ENCODE measurements around the gene HPCAL4. TPM values are rescaled to one million over a fixed set of nuclear protein-coding genes. Genes with fewer than 3 reads are reported as not detected.

Gene HPCAL4
- total and polyA plus RNA-seq, 10 of the 15 experiments (the other 5 are each of a cell fraction or from before 2014, with no cell fraction given): 0.05 to 0.18 (median 0.06) TPM; not detected in 5

DNA sequence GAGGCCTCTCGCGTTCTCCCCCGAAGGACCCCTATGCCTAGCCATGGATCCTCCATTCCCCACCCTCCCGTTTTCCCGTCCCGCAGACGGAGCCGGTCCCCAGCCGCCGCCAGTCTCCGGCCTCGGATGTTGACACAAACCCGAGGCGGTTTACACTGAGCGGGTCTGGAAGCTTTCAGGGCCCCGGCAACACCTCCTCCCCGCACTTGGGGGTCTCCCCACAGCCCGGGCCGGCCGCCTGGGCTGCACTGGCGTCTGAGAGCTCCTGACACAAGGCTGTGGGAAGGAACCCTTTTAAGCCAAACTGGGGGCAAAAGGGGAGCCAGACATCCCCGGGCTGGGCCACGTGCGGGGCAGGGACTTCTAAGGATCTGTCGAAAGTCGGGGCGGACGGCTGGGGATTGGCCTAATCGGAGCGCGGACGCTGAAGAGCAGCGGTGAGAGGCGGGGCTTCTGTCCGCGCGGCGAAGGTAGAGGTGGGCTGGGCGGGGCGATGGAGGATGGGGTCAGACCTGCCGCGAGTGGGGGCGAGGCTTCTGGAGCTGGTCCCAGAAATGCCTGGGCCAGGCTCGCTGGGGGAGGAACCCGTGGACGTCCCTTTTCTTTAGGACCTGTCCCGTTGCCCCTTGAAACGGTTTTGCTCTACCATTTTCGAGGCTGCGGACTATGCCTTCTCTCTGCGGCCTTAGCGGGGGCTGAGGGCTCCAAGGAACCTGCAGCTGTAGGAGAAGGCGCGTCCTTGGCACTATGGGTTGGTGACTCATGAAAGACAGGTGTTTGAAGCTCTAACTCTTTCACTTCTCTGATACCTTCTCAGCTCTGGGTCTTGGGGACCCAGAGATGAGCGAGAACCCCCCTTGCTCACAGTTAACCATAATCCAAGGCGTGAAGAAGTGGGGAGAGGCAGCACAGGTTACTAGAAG lies 1.2 kb upstream of the HPCAL4 start:
- WGBS (ENCODE audit: insufficient coverage, insufficient replicate concordance, low lambda C conversion rate, missing lambda C conversion rate): 18% methylated on average over 48 of the region's 56 CpGs
- TF ChIP-seq CEBPB (IDR thresholded peaks at IDR 0.05; ENCODE audit: borderline replicate concordance in 1 of 2, low read depth in 2 of 2, low read length in 2 of 2): no peak
- TF ChIP-seq, protein P1, sequence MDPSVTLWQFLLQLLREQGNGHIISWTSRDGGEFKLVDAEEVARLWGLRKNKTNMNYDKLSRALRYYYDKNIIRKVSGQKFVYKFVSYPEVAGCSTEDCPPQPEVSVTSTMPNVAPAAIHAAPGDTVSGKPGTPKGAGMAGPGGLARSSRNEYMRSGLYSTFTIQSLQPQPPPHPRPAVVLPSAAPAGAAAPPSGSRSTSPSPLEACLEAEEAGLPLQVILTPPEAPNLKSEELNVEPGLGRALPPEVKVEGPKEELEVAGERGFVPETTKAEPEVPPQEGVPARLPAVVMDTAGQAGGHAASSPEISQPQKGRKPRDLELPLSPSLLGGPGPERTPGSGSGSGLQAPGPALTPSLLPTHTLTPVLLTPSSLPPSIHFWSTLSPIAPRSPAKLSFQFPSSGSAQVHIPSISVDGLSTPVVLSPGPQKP (IDR thresholded peaks at IDR 0.05; ENCODE audit: low read depth, low read length): no peak
- TF ChIP-seq TCF12 (IDR thresholded peaks at IDR 0.05; ENCODE audit: low read depth, low read length): no peak
- no peak for TF ChIP-seq TARDBP (IDR thresholded peaks at IDR 0.05; ENCODE audit: borderline replicate concordance)
- TF ChIP-seq, protein P2, sequence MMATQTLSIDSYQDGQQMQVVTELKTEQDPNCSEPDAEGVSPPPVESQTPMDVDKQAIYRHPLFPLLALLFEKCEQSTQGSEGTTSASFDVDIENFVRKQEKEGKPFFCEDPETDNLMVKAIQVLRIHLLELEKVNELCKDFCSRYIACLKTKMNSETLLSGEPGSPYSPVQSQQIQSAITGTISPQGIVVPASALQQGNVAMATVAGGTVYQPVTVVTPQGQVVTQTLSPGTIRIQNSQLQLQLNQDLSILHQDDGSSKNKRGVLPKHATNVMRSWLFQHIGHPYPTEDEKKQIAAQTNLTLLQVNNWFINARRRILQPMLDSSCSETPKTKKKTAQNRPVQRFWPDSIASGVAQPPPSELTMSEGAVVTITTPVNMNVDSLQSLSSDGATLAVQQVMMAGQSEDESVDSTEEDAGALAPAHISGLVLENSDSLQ (IDR thresholded peaks at IDR 0.05): no peak
- no peak for TF ChIP-seq HCFC1 (IDR thresholded peaks at IDR 0.05; ENCODE audit: low read length)
- TF ChIP-seq, protein P3, sequence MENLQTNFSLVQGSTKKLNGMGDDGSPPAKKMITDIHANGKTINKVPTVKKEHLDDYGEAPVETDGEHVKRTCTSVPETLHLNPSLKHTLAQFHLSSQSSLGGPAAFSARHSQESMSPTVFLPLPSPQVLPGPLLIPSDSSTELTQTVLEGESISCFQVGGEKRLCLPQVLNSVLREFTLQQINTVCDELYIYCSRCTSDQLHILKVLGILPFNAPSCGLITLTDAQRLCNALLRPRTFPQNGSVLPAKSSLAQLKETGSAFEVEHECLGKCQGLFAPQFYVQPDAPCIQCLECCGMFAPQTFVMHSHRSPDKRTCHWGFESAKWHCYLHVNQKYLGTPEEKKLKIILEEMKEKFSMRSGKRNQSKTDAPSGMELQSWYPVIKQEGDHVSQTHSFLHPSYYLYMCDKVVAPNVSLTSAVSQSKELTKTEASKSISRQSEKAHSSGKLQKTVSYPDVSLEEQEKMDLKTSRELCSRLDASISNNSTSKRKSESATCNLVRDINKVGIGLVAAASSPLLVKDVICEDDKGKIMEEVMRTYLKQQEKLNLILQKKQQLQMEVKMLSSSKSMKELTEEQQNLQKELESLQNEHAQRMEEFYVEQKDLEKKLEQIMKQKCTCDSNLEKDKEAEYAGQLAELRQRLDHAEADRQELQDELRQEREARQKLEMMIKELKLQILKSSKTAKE (IDR thresholded peaks at IDR 0.05; ENCODE audit: low read depth, poor library complexity, severe bottlenecking): no peak
- TF ChIP-seq LARP7 (IDR thresholded peaks at IDR 0.05): no peak
- no peak for TF ChIP-seq CBX3 (IDR thresholded peaks at IDR 0.05; ENCODE audit: borderline replicate concordance, low read depth)
- TF ChIP-seq GABPA (IDR thresholded peaks at IDR 0.05; ENCODE audit: low read depth): no peak
- no peak for TF ChIP-seq KLF5 (IDR thresholded peaks at IDR 0.05; ENCODE audit: partially characterized antibody)
- no peak for TF ChIP-seq NFYA (IDR thresholded peaks at IDR 0.05; ENCODE audit: borderline replicate concordance, low read depth, low read length)
- no peak for TF ChIP-seq GATAD2B (conservative IDR thresholded peaks at IDR 0.05; ENCODE audit: low read depth)
- TF ChIP-seq SRF (IDR thresholded peaks at IDR 0.05; ENCODE audit: low read depth in 2 of 2, low read length in 2 of 2): no peak
- POLR2A ChIA-PET: no interaction called here
- no peak overlapping the region for H2AFZ ChIP-seq (ENCODE audit: control insufficient read depth, low read depth, low read length)
- BruUV-seq (replicated peaks): no TSS peak
- no peak overlapping the region for H3K4me2 ChIP-seq (ENCODE audit: control insufficient read depth, insufficient read depth)
- no peak overlapping the region for H3K27ac ChIP-seq (ENCODE audit: control insufficient read depth, insufficient read depth)
- peaks cover 1 to 4% of the 10 kb centered on the region in 2 experiments; a peak in 3 of 4 replicates for H3K27me3 ChIP-seq (replicated peaks in 1 of 2; ENCODE audit: control insufficient read depth in 2 of 2, insufficient read depth in 2 of 2, low read length in 1 of 2)
- no peak for ATAC-seq
- no peaks in the 10 kb centered on the region for H3K79me2 ChIP-seq (ENCODE audit: control insufficient read depth, insufficient read depth, low read length)
- FAIRE-seq: no peak
- H4K20me1 ChIP-seq (ENCODE audit: control insufficient read depth, insufficient read depth): no peaks in the 10 kb centered on the region
- H3K9ac ChIP-seq (ENCODE audit: control insufficient read depth, insufficient read depth, low read length): no peak overlapping the region
- no peaks in the 10 kb centered on the region for H3K36me3 ChIP-seq (ENCODE audit: control insufficient read depth in 2 of 2, insufficient read depth in 2 of 2, low read length in 1 of 2)
- peaks cover 7% of the 10 kb centered on the region for H3K4me1 ChIP-seq (ENCODE audit: control insufficient read depth, insufficient read depth, low read length)
- no peaks in the 10 kb centered on the region for H3K9me3 ChIP-seq (replicated peaks; ENCODE audit: control insufficient read depth, insufficient read depth, low read length)
- intact Hi-C loops (cut with micrococcal nuclease; ENCODE audit: unreplicated experiment): no loop called here
- no peak overlapping the region for H3K4me3 ChIP-seq
- CTCF ChIA-PET: interaction anchor here (0.5 to 2.7 kb wide), 2 partner anchors 19 to 115 kb away, joined by 3 to 15 read pairs; no protein-coding TSS in a partner anchor
- SMC1A ChIA-PET (ENCODE audit: uncharacterized antibody, unreplicated experiment): interaction anchor here (0.7 kb wide), 1 partner anchor 354 kb away, joined by 3 read pairs; no protein-coding TSS in a partner anchor
- in situ Hi-C loops (cut with MboI): no loop called here
- RAD21 ChIA-PET (ENCODE audit: unreplicated experiment): interaction anchor here (1.5 kb wide), 1 partner anchor 86 kb away, joined by 5 read pairs; no protein-coding TSS in a partner anchor
- no peak for DNase-seq (ENCODE audit: low read depth, low spot score)

Measured in GM12878 (cell line).